ENCODE data around the gene AIG1.
"Not testable (repeated sequence)": the region's sequence is repeated elsewhere in the genome, so short reads cannot be mapped to it uniquely, and the experiment has no call there.

Gene AIG1

GRCh38 chr6:143328876-143329275 is 268.2 kb downstream of the AIG1 start:
- no peak for DNase-seq (ENCODE audit: low read depth)

GRCh38 chr6:143329323-143329722 is 268.6 kb downstream of the AIG1 start:
- no peak for DNase-seq (ENCODE audit: low read depth)

GRCh38 chr6:143331362-143331761 is 270.7 kb downstream of the AIG1 start:
- no peak for DNase-seq (ENCODE audit: low read depth)

GRCh38 chr6:143332153-143332845 is 271.6 kb downstream of the AIG1 start:
- DNase-seq (ENCODE audit: low read depth) = no peak

GRCh38 chr6:143333081-143333480 is 272.4 kb downstream of the AIG1 start:
- no peak for DNase-seq (ENCODE audit: low read depth)

GRCh38 chr6:143333749-143334520 is 273.2 kb downstream of the AIG1 start:
- DNase-seq (ENCODE audit: low read depth) = no peak

GRCh38 chr6:143335865-143336264 is 275.2 kb downstream of the AIG1 start:
- DNase-seq (ENCODE audit: low read depth) = no peak

- no peak for DNase-seq (ENCODE audit: low read depth)
Observed at GRCh38 chr6:143336446-143337152, 275.9 kb downstream of the AIG1 start.

GRCh38 chr6:143337201-143337949 is 276.7 kb downstream of the AIG1 start:
- no peak for DNase-seq (ENCODE audit: low read depth)

GRCh38 chr6:143339223-143339622 is 278.5 kb downstream of the AIG1 start:
- DNase-seq (ENCODE audit: low read depth) = no peak

- not testable (repeated sequence) for DNase-seq (ENCODE audit: low read depth)
Observed at GRCh38 chr6:143345477-143345876, 284.8 kb downstream of the AIG1 start.

GRCh38 chr6:143346004-143346403 is 285.3 kb downstream of the AIG1 start:
- no peak for DNase-seq (ENCODE audit: low read depth)

- peak; percentile 37 for DNase-seq (ENCODE audit: low read depth)
Observed at GRCh38 chr6:143348531-143348930, 287.8 kb downstream of the AIG1 start.

GRCh38 chr6:143349530-143349929 is 288.8 kb downstream of the AIG1 start:
- DNase-seq (ENCODE audit: low read depth) = no peak

GRCh38 chr6:143356101-143356880 is 295.6 kb downstream of the AIG1 start:
- DNase-seq (ENCODE audit: low read depth) = no peak

- DNase-seq (ENCODE audit: low read depth) = no peak
Observed at GRCh38 chr6:143357152-143357551, 296.5 kb downstream of the AIG1 start.

- DNase-seq (ENCODE audit: low read depth) = no peak
Observed at GRCh38 chr6:143357561-143358255, 297.0 kb downstream of the AIG1 start.

- no peak for DNase-seq (ENCODE audit: low read depth)
Observed at GRCh38 chr6:143361536-143362191, 301.0 kb downstream of the AIG1 start.

GRCh38 chr6:143362192-143362558 is 301.5 kb downstream of the AIG1 start:
- DNase-seq (ENCODE audit: low read depth) = no peak

GRCh38 chr6:143363299-143363698 is 302.6 kb downstream of the AIG1 start:
- DNase-seq (ENCODE audit: low read depth) = no peak

Data from stromal cell of bone marrow (primary cell).